PC-9 (cell line): ENCODE measurements around the gene HIC1.

ENCODE experiments used
- EZH2 ChIP-seq: fragments of 200-600 bp; sonication (generic); IDR thresholded peaks from 2 replicates; pipeline ENCODE4 v1.8.0; 2017; ENCODE audit warnings: antibody characterized with exemption, low read depth
- TF ChIP-seq, protein P1 (sequence below): fragments of 200-600 bp; sonication (generic); conservative IDR thresholded peaks from 2 replicates; pipeline ENCODE4 v1.6.1; 2017; ENCODE audit warnings: mixed run types, antibody characterized with exemption, mild to moderate bottlenecking, moderate library complexity

DNA sequence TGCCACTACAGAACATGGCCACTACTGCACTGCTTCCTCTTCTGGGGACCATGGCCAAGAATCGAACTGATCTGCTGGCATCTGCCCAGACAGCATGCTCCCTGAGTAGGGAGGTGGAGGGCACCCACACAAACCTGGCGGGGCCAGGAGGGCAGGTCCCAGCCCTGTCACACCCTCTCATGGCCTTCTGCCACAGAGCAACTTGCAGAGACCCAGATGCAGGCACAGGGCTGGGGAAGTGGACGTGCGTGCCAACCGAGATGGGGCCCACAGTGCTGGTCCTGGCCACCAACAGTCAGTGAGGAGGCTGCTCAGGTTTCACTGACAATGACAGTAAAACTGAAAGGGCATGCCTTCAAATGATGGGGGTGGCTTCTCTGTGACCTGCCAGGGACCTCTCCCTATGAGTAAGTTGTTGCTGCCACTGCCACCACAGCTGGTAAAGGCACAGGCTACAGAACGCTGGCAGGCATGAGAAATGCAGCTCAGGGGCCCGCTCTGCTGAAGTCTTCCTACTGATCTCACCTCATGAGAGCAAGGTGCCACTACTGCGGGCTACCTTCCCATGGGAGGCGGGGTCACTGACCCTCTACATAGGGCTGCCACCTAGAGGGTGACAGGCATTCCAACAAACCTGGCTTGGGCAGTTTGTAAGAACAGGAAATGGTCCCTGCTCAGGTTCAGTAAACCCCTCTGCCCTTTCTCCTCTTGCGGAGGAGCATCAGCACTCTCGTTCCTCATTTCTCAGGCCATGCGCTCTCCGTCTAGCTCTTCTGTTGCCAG is 15.5 kb downstream of the HIC1 start:
- TF ChIP-seq, protein P1, sequence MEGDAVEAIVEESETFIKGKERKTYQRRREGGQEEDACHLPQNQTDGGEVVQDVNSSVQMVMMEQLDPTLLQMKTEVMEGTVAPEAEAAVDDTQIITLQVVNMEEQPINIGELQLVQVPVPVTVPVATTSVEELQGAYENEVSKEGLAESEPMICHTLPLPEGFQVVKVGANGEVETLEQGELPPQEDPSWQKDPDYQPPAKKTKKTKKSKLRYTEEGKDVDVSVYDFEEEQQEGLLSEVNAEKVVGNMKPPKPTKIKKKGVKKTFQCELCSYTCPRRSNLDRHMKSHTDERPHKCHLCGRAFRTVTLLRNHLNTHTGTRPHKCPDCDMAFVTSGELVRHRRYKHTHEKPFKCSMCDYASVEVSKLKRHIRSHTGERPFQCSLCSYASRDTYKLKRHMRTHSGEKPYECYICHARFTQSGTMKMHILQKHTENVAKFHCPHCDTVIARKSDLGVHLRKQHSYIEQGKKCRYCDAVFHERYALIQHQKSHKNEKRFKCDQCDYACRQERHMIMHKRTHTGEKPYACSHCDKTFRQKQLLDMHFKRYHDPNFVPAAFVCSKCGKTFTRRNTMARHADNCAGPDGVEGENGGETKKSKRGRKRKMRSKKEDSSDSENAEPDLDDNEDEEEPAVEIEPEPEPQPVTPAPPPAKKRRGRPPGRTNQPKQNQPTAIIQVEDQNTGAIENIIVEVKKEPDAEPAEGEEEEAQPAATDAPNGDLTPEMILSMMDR, result no peak
- TF ChIP-seq EZH2, result no peak
